Epithelial cell of proximal tubule (primary cell): ENCODE data around the gene CYP3A5. TPM values are rescaled to one million over a fixed set of nuclear protein-coding genes. Genes with fewer than 3 reads are reported as not detected.

Experiments
- DNase-seq: peaks from one replicate; pipeline ENCODE4 v3.0.0-alpha.2; 2011; ENCODE audit warnings: low read depth
- H3K4me3 ChIP-seq: 2 replicates; pipeline ENCODE4 v1.5.1; 2011; ENCODE audit warnings: low read depth, mild to moderate bottlenecking, low read length
- total RNA-seq: library from RNA; depleted of rRNA; stranded (reverse); fragments of >200 nt; gene quantifications from 2 replicates; pipeline ENCODE4 v1.2.3, GENCODE V29; 2015
- TF ChIP-seq, protein P1 (sequence below): conservative IDR thresholded peaks from 2 replicates; pipeline ENCODE4 v1.5.1; 2012; ENCODE audit warnings: low read depth, mild to moderate bottlenecking, low read length

CYP3A5 gene
- total RNA-seq, 1 donor from 2014 or later: 0.75 TPM

DNA sequence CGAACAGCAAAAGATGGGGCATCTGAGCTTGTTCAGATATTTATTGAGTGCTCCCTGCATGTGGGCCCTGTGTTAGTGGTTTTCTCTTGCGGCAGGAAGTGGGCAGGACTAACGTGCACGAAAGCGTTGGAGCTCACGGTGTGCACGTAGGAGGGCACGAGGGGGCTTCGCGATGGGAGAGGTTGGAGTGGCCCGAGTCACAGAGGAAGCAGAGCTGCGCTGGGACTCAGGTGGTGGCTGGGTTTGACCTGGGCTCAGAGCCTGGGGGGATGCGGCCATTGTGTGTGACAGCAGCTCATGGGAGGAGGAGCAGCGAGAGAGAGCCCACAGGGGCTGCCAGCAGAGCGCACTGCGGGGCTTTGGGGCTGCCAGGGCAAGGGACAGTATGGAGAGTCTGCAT is 55.3 kb downstream of the CYP3A5 start:
- TF ChIP-seq, protein P1, sequence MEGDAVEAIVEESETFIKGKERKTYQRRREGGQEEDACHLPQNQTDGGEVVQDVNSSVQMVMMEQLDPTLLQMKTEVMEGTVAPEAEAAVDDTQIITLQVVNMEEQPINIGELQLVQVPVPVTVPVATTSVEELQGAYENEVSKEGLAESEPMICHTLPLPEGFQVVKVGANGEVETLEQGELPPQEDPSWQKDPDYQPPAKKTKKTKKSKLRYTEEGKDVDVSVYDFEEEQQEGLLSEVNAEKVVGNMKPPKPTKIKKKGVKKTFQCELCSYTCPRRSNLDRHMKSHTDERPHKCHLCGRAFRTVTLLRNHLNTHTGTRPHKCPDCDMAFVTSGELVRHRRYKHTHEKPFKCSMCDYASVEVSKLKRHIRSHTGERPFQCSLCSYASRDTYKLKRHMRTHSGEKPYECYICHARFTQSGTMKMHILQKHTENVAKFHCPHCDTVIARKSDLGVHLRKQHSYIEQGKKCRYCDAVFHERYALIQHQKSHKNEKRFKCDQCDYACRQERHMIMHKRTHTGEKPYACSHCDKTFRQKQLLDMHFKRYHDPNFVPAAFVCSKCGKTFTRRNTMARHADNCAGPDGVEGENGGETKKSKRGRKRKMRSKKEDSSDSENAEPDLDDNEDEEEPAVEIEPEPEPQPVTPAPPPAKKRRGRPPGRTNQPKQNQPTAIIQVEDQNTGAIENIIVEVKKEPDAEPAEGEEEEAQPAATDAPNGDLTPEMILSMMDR: no peak
- no peak for DNase-seq
- H3K4me3 ChIP-seq: no peak overlapping the region

DNA sequence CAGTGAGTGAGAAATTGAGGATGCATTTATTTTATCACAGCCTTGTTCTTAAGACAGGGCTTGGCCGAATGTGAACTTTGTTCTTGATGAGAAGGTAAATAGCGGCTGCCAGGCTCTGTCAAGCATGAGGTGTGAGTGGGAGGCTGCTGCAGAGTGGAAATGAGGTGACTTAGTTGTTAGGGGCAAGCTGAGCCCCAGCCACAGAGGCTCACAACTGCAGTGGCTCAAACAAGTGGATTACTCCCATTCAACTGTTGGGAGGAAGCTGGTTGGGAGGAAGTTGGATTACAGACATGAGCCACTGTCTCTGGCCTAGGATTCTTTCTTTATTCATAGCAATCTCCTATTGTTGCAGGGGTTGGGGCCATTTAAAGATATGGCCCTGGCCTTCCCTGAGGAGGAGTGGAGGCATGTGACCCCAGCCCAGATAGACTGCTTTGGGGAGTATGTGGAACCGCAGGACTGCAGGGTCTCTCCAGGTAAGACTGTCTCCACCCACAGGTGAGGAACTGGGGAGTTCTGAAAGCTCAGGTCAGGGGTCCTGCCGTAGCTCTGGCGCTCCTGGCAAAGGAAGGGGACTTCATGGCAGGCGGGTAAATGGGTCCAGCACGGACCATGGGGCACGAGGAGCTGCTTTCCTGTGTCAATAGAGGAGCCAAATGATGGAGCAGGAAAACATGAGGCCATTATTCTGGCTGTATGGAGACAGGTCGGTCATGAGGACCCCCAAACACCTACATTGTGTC is 55.9 kb downstream of the CYP3A5 start:
- TF ChIP-seq, protein P1: no peak
- no peak overlapping the region for H3K4me3 ChIP-seq
- no peak for DNase-seq

DNA sequence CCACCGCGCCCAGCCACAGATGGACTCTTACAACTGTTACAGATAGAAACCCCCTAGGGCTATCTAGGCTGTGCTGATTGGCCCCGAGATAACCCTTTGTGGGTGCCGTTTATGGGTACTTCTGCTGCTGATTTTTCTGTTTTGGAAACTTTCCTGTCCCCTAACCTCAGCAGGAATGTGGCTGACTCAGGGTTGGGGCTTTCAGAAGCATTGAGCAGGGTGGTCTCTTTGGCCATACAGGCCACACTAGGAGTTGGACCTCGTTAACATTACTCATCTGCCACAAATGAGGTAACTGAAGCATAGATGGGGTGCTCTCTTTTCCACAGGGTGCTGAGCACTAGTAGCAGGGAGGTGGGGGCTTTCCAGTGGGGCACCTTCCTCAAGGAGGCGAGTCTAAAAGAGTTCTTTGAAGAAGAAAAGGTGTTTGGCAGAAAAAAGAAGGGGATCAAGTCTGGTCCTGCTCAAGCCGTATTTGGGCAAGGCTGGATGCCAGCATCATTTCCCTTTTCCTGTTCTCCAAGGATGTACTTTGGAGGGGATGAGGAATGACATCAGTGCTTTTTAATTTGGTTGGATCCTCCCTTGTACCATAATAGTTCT is 56.6 kb downstream of the CYP3A5 start:
- H3K4me3 ChIP-seq: no peak overlapping the region
- TF ChIP-seq, protein P1: no peak
- no peak for DNase-seq

- no peak for DNase-seq
- TF ChIP-seq, protein P1: no peak
- H3K4me3 ChIP-seq: no peak overlapping the region
These were observed 57.2 kb downstream of the CYP3A5 start for GRCh38 chr7:99622596-99622995.

DNA sequence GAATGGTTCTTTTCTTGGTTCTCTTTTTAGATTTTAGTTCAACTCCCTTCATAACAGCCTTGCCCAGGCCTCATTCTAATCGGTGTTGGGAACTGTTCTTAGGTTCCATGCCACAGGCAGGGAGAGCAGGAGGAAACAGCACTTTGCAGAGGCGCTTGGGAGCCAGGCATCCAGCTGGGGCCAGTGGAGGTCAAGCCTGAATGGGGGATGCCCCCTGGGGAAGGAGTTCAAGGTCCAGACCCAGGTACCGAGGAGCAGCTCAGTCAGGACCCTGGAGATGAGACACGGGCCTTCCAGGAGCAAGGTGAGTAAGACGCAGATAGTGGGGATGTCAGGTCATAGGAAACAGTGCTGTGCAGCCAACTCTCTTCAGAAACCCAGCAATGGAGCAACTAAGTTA is 58.5 kb downstream of the CYP3A5 start:
- TF ChIP-seq, protein P1: no peak
- DNase-seq: no peak
- H3K4me3 ChIP-seq: no peak overlapping the region

DNA sequence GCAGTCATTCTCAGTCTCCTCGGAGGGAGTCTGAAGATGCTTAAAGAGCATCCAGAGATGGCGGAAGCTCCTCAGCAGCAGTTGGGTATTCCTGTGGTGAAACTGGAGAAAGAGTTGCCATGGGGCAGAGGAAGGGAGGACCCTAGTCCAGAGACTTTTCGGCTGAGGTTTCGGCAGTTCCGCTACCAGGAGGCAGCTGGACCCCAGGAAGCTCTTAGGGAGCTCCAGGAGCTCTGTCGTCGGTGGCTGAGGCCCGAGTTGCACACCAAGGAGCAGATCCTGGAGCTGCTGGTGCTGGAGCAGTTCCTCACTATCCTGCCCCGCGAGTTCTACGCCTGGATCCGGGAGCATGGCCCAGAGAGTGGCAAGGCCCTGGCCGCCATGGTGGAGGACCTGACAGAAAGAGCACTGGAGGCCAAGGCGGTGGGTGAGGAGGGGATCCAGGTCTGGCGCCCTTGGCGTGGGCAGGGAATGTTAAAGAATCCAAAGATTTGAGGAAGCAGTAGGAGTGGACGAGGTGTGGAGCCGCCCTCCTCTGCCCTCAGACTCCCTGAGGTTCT is 60.1 kb downstream of the CYP3A5 start:
- no peak overlapping the region for H3K4me3 ChIP-seq
- DNase-seq: no peak
- TF ChIP-seq, protein P1: no peak
